Measurements from ENCODE around the gene ELK4. TPM values are rescaled to one million over a fixed set of nuclear protein-coding genes. Genes with fewer than 3 reads are reported as not detected.
A peak's percentile ranks its signal among the peaks of the same experiment; 100 is the strongest.

Gene ELK4
- total and polyA plus RNA-seq, 2 donors (not counting 1 experiment from before 2014, with no cell fraction given): 11.7 to 11.8 TPM

GRCh38 chr1:205593532-205593931 lies 38.3 kb downstream of the ELK4 start:
- H3K27ac ChIP-seq (ENCODE audit: insufficient read depth, low read length): no peak overlapping the region
- no peaks in the 10 kb centered on the region for H3K36me3 ChIP-seq (ENCODE audit: control insufficient read depth, insufficient read depth, low read length)
- no peak overlapping the region for H3K9ac ChIP-seq (ENCODE audit: insufficient read depth, low read length)
- no peak overlapping the region for H3K4me2 ChIP-seq (ENCODE audit: extremely low read depth, insufficient read depth, low read length)
- H3K79me2 ChIP-seq (ENCODE audit: control insufficient read depth, insufficient read depth, low read length): no peaks in the 10 kb centered on the region
- H3K4me1 ChIP-seq (ENCODE audit: control insufficient read depth, extremely low read depth, insufficient read depth, low read length): peaks cover 2% of the 10 kb centered on the region
- H2AFZ ChIP-seq (ENCODE audit: low read length): no peak overlapping the region
- no peak overlapping the region for H3K4me3 ChIP-seq (replicated peaks in 1 of 4; ENCODE audit: control extremely low read depth in 1 of 4, insufficient read depth in 1 of 4, low read depth in 3 of 4, low read length in 4 of 4)
- no peak for DNase-seq (ENCODE audit: low read depth in 2 of 2)
- no peaks in the 10 kb centered on the region for H3K27me3 ChIP-seq (ENCODE audit: control insufficient read depth, insufficient read depth, low read length)
- no peak for TF ChIP-seq CTCF (conservative IDR thresholded peaks at IDR 0.05 in 1 of 2, IDR thresholded peaks at IDR 0.05 in 1 of 2; ENCODE audit: low read depth in 1 of 2, low read length in 2 of 2)
- TF ChIP-seq EZH2 (IDR thresholded peaks at IDR 0.05; ENCODE audit: low read length, missing control alignments): no peak
- H3K9me3 ChIP-seq (ENCODE audit: control insufficient read depth, insufficient read depth, low read depth, low read length): no peaks in the 10 kb centered on the region
- no peaks in the 10 kb centered on the region for H4K20me1 ChIP-seq (ENCODE audit: control insufficient read depth, extremely low read depth, insufficient read depth, low read length)

GRCh38 chr1:205592443-205593003 lies 39.3 kb downstream of the ELK4 start:
- Histone ChIP-seq H3K9me3 (ENCODE audit: control insufficient read depth, insufficient read depth, low read depth, low read length) (no peaks in the 10 kb centered on the region), H3K4me3 (replicated peaks in 1 of 4; ENCODE audit: control extremely low read depth in 1 of 4, insufficient read depth in 1 of 4, low read depth in 3 of 4, low read length in 4 of 4) (no peak overlapping the region), H3K4me2 (ENCODE audit: extremely low read depth, insufficient read depth, low read length) (no peak overlapping the region), H3K9ac (ENCODE audit: insufficient read depth, low read length) (no peak overlapping the region), H3K36me3 (ENCODE audit: control insufficient read depth, insufficient read depth, low read length) (no peaks in the 10 kb centered on the region), H2AFZ (ENCODE audit: low read length) (no peak overlapping the region), H3K79me2 (ENCODE audit: control insufficient read depth, insufficient read depth, low read length) (no peaks in the 10 kb centered on the region), H4K20me1 (ENCODE audit: control insufficient read depth, extremely low read depth, insufficient read depth, low read length) (no peaks in the 10 kb centered on the region), H3K27ac (ENCODE audit: insufficient read depth, low read length) (no peak overlapping the region), H3K4me1 (ENCODE audit: control insufficient read depth, extremely low read depth, insufficient read depth, low read length) (no peaks in the 10 kb centered on the region), H3K27me3 (ENCODE audit: control insufficient read depth, insufficient read depth, low read length) (no peaks in the 10 kb centered on the region)
- TF ChIP-seq EZH2 (IDR thresholded peaks at IDR 0.05; ENCODE audit: low read length, missing control alignments) (no peak), CTCF (conservative IDR thresholded peaks at IDR 0.05 in 1 of 2, IDR thresholded peaks at IDR 0.05 in 1 of 2; ENCODE audit: low read depth in 1 of 2, low read length in 2 of 2) (no peak)
- no peak for DNase-seq (ENCODE audit: low read depth in 2 of 2)

DNA sequence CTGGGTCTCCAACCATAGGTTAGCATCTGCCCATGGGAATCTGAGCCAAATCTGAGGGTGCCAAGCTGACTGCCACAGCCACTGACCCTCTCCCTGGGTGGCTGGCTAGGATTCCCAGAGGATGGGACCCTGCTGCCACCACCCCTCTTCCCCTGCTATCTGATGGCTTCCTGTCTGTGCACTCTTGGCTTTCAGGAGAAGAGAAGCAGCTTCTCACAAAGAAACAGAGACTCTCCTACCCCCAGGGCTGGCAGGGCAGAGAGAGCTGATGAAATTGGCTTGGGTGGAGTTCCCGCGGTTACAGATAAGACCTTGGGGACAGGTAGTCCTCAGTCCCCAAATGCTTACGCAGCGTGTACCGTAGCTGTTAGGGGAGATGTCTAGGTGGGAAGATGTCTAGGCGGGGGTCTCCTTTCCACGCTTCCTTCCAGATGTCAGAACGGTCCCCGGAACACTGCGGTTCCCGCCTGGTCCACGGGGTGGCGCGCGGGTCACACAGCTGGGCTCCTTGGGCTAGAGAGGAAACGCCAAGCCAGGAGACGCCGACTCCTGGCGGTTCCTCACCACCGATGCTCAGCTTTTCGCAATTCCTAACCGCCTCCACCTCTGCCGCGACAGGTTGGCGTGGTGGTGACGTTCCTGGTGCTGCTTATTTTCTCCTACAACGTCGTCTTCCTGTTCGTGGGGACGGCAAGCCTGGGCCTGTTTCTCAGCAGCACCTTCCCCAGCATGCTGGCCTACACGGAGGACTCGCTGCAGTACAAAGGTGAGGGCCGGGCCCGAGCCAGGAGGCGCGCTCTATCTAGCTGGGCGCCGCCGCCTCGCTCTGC lies 40.1 kb downstream of the ELK4 start:
- Histone ChIP-seq H3K4me2 (ENCODE audit: extremely low read depth, insufficient read depth, low read length) (peak overlapping the region; percentile 84), H4K20me1 (ENCODE audit: control insufficient read depth, extremely low read depth, insufficient read depth, low read length) (no peaks in the 10 kb centered on the region), H3K4me3 (replicated peaks in 1 of 4; ENCODE audit: control extremely low read depth in 1 of 4, insufficient read depth in 1 of 4, low read depth in 3 of 4, low read length in 4 of 4) (peak overlapping the region; percentile 24 to 58 (median 45)), H3K79me2 (ENCODE audit: control insufficient read depth, insufficient read depth, low read length) (no peaks in the 10 kb centered on the region), H3K4me1 (ENCODE audit: control insufficient read depth, extremely low read depth, insufficient read depth, low read length) (no peaks in the 10 kb centered on the region), H3K27ac (ENCODE audit: insufficient read depth, low read length) (peak overlapping the region; percentile 18), H3K36me3 (ENCODE audit: control insufficient read depth, insufficient read depth, low read length) (no peaks in the 10 kb centered on the region), H3K27me3 (ENCODE audit: control insufficient read depth, insufficient read depth, low read length) (no peaks in the 10 kb centered on the region), H3K9ac (ENCODE audit: insufficient read depth, low read length) (peak overlapping the region; percentile 32), H2AFZ (ENCODE audit: low read length) (peak overlapping the region; percentile 99), H3K9me3 (ENCODE audit: control insufficient read depth, insufficient read depth, low read depth, low read length) (no peaks in the 10 kb centered on the region)
- DNase-seq (ENCODE audit: low read depth in 2 of 2): peak; percentile 73 to 77
- TF ChIP-seq CTCF (conservative IDR thresholded peaks at IDR 0.05 in 1 of 2, IDR thresholded peaks at IDR 0.05 in 1 of 2; ENCODE audit: low read depth in 1 of 2, low read length in 2 of 2) (peak; percentile 93 to 96), EZH2 (IDR thresholded peaks at IDR 0.05; ENCODE audit: low read length, missing control alignments) (no peak)
